ENCODE measurements around the gene DAGLB. TPM values are rescaled to one million over a fixed set of nuclear protein-coding genes. Genes with fewer than 3 reads are reported as not detected.

Gene DAGLB
- 10 to 100 TPM in 1 of 2 donors, 1 to 10 TPM in 1; 9.7 to 20.4 TPM for total RNA-seq

GRCh38 chr7:6447581-6448199 lies at the start of gene DAGLB:
Gene DAGLB (minus strand): TSS chr7:6447954. CDS start chr7:6447842, 112 bp downstream.
- peak; percentile 85 for DNase-seq (ENCODE audit: low spot score)
- intact Hi-C loops (cut with DNase I) = no loop called here
- WGBS = under 1% methylated on average over 61 of the region's 61 CpGs
- TF ChIP-seq POLR2A (IDR thresholded peaks at IDR 0.05) = peak; percentile 95
- peak; percentile 98 for TF ChIP-seq POLR2AphosphoS5 (IDR thresholded peaks at IDR 0.05)
- TF ChIP-seq CTCF (IDR thresholded peaks at IDR 0.05) = peak in 2 of 4 experiments; percentile 27 to 36
- Histone ChIP-seq H3K27ac (peak within 1 kb of the TSS; percentile 83 to 86), H3K4me3 (peak within 1 kb of the TSS; percentile 78 to 80), H3K9me3 (no peaks in the 10 kb centered on the region), H3K36me3 (no peaks in the 10 kb centered on the region), H3K4me1 (replicated peaks) (no peaks in the 10 kb centered on the region), H3K27me3 (replicated peaks; ENCODE audit: insufficient read depth) (no peaks in the 10 kb centered on the region)

GRCh38 chr7:6497637-6497905 lies 49.8 kb upstream of the DAGLB start:
- TF ChIP-seq POLR2A (IDR thresholded peaks at IDR 0.05) = no peak
- no peak for TF ChIP-seq CTCF (IDR thresholded peaks at IDR 0.05)
- no peak for TF ChIP-seq POLR2AphosphoS5 (IDR thresholded peaks at IDR 0.05)
- 92% methylated on average over 7 of the region's 14 CpGs for WGBS
- no peak overlapping the region for H3K4me3 ChIP-seq
- H3K36me3 ChIP-seq = no peaks in the 10 kb centered on the region
- no peaks in the 10 kb centered on the region for H3K9me3 ChIP-seq
- intact Hi-C loops (cut with DNase I) = no loop called here
- no peak overlapping the region for H3K27ac ChIP-seq
- no peaks in the 10 kb centered on the region for H3K27me3 ChIP-seq (replicated peaks; ENCODE audit: insufficient read depth)
- H3K4me1 ChIP-seq (replicated peaks) = no peaks in the 10 kb centered on the region
- DNase-seq (ENCODE audit: low spot score) = no peak

GRCh38 chr7:6496842-6497636 lies 49.3 kb upstream of the DAGLB start:
- no peak for DNase-seq (ENCODE audit: low spot score)
- H3K9me3 ChIP-seq = no peaks in the 10 kb centered on the region
- H3K4me1 ChIP-seq (replicated peaks) = no peaks in the 10 kb centered on the region
- 75% methylated on average over 16 of the region's 19 CpGs for WGBS
- intact Hi-C loops (cut with DNase I) = no loop called here
- H3K4me3 ChIP-seq = no peak overlapping the region
- no peaks in the 10 kb centered on the region for H3K36me3 ChIP-seq
- H3K27ac ChIP-seq = no peak overlapping the region
- TF ChIP-seq POLR2A (IDR thresholded peaks at IDR 0.05) (no peak), CTCF (IDR thresholded peaks at IDR 0.05) (no peak), POLR2AphosphoS5 (IDR thresholded peaks at IDR 0.05) (no peak)
- H3K27me3 ChIP-seq (replicated peaks; ENCODE audit: insufficient read depth) = no peaks in the 10 kb centered on the region

- no peak for TF ChIP-seq CTCF (IDR thresholded peaks at IDR 0.05)
- TF ChIP-seq POLR2A (IDR thresholded peaks at IDR 0.05) = no peak
- TF ChIP-seq POLR2AphosphoS5 (IDR thresholded peaks at IDR 0.05) = no peak
- Histone ChIP-seq H3K4me3 (no peak overlapping the region), H3K36me3 (no peaks in the 10 kb centered on the region), H3K27ac (no peak overlapping the region), H3K27me3 (replicated peaks; ENCODE audit: insufficient read depth) (no peaks in the 10 kb centered on the region), H3K4me1 (replicated peaks) (no peaks in the 10 kb centered on the region), H3K9me3 (no peaks in the 10 kb centered on the region)
- 86% methylated on average over 6 of the region's 6 CpGs for WGBS
- intact Hi-C loops (cut with DNase I) = no loop called here
- no peak for DNase-seq (ENCODE audit: low spot score)
Measured at GRCh38 chr7:6495597-6496262, 48.0 kb upstream of the DAGLB start.

Data from prostate gland (tissue), 2 donors.